Colonic mucosa (tissue), 4 donors: Measurements from ENCODE around the gene SPDYE2B. TPM values are rescaled to one million over a fixed set of nuclear protein-coding genes. Genes with fewer than 3 reads are reported as not detected.
"Not testable (repeated sequence)": the region's sequence is repeated elsewhere in the genome, so short reads cannot be mapped to it uniquely, and the experiment has no call there.

ENCODE experiments used
- DNase-seq: peaks from one replicate; pipeline ENCODE4 v3.0.0-alpha.2; 2020
- H3K27ac ChIP-seq: fragments of 200-600 bp; one replicate; pipeline ENCODE4 v1.8.0; 2021
- H3K27me3 ChIP-seq: fragments of 200-600 bp; one replicate; pipeline ENCODE4 v1.8.0; 2021
- H3K36me3 ChIP-seq: fragments of 200-600 bp; one replicate; pipeline ENCODE4 v1.8.0; 2021
- H3K4me1 ChIP-seq: fragments of 200-600 bp; one replicate; pipeline ENCODE4 v1.8.0; 2021; ENCODE audit warnings: mild to moderate bottlenecking
- H3K4me3 ChIP-seq: fragments of 200-600 bp; one replicate; pipeline ENCODE4 v1.8.0; 2021
- H3K9ac ChIP-seq, 2 donors: one replicate each; pipeline ENCODE4 v1.7.0; 2013; ENCODE audit warnings: control low read depth in 2 of 2, low read depth in 2 of 2, low read length in 2 of 2
- H3K9me3 ChIP-seq: fragments of 200-600 bp; one replicate; pipeline ENCODE4 v1.8.0; 2021
- intact Hi-C: fragments of 100-400 bp; cut with DNase I; formaldehyde crosslinking; loops from one replicate; pipeline ENCODE4 v1.14.1; 2022
- total RNA-seq, 2 donors: library from RNA; stranded (reverse); fragmentation: NEBNext Ultra II Directional in 1 of 2; extraction: Animal tissue kit (Norgen Biotek cat#: 25700) in 1 of 2; gene quantifications; one replicate each; pipeline ENCODE4 v1.2.1, GENCODE V29; 2021
- donor health status: healthy.
- donor health status: DM: no; HTN: no; CAD: no.
- donor health status: DM: no; HTN: no; CAD: no.

Gene SPDYE2B
- total RNA-seq, 2 donors from 2014 or later, result not detected

- H3K4me3 ChIP-seq, H3K27ac ChIP-seq: not testable (repeated sequence)
These were observed 21.8 kb downstream of the SPDYE2B start for GRCh38 chr7:102671956-102672307.

GRCh38 chr7:102673447-102674067 is 23.4 kb downstream of the SPDYE2B start:
- H3K4me1 ChIP-seq, H3K27ac ChIP-seq, DNase-seq, H3K36me3 ChIP-seq, H3K9ac ChIP-seq, H3K27me3 ChIP-seq, H3K4me3 ChIP-seq, intact Hi-C loops, H3K9me3 ChIP-seq: not testable (repeated sequence)

More at GRCh38 chr7:102671956-102672307, 21.8 kb downstream of the SPDYE2B start:
- H3K36me3 ChIP-seq, H3K27me3 ChIP-seq, H3K4me1 ChIP-seq, intact Hi-C loops, DNase-seq, H3K9me3 ChIP-seq, H3K9ac ChIP-seq: not testable (repeated sequence)

- intact Hi-C loops, H3K27ac ChIP-seq, H3K4me3 ChIP-seq, H3K27me3 ChIP-seq, H3K36me3 ChIP-seq, H3K9ac ChIP-seq, DNase-seq, H3K9me3 ChIP-seq, H3K4me1 ChIP-seq: not testable (repeated sequence)
These were observed 25.4 kb downstream of the SPDYE2B start for GRCh38 chr7:102675545-102675944.

- H3K36me3 ChIP-seq, H3K9ac ChIP-seq, H3K4me1 ChIP-seq, H3K27ac ChIP-seq, H3K27me3 ChIP-seq, H3K4me3 ChIP-seq, H3K9me3 ChIP-seq, intact Hi-C loops, DNase-seq: not testable (repeated sequence)
These were observed 30.7 kb downstream of the SPDYE2B start for GRCh38 chr7:102680780-102681179.

GRCh38 chr7:102682560-102682959 is 32.4 kb downstream of the SPDYE2B start:
- intact Hi-C loops, DNase-seq, H3K27me3 ChIP-seq, H3K9me3 ChIP-seq, H3K36me3 ChIP-seq, H3K4me3 ChIP-seq, H3K27ac ChIP-seq, H3K4me1 ChIP-seq, H3K9ac ChIP-seq: not testable (repeated sequence)

GRCh38 chr7:102688299-102689036 is 38.3 kb downstream of the SPDYE2B start:
- H3K27ac ChIP-seq, H3K9me3 ChIP-seq, H3K4me3 ChIP-seq, H3K4me1 ChIP-seq, DNase-seq, H3K27me3 ChIP-seq, H3K36me3 ChIP-seq, intact Hi-C loops, H3K9ac ChIP-seq: not testable (repeated sequence)

- H3K9me3 ChIP-seq, intact Hi-C loops, H3K4me3 ChIP-seq, H3K4me1 ChIP-seq, H3K36me3 ChIP-seq, DNase-seq, H3K9ac ChIP-seq, H3K27me3 ChIP-seq, H3K27ac ChIP-seq: not testable (repeated sequence)
These were observed 39.5 kb downstream of the SPDYE2B start for GRCh38 chr7:102689436-102690282.

GRCh38 chr7:102690602-102691001 is 40.5 kb downstream of the SPDYE2B start:
- H3K27me3 ChIP-seq, DNase-seq, H3K4me3 ChIP-seq, H3K9me3 ChIP-seq, H3K9ac ChIP-seq, intact Hi-C loops, H3K36me3 ChIP-seq, H3K27ac ChIP-seq, H3K4me1 ChIP-seq: not testable (repeated sequence)

GRCh38 chr7:102694008-102694407 is 43.9 kb downstream of the SPDYE2B start:
- H3K4me1 ChIP-seq, H3K4me3 ChIP-seq, H3K9ac ChIP-seq, intact Hi-C loops, H3K36me3 ChIP-seq, H3K27ac ChIP-seq, H3K27me3 ChIP-seq, DNase-seq, H3K9me3 ChIP-seq: not testable (repeated sequence)

GRCh38 chr7:102695033-102695552 is 45.0 kb downstream of the SPDYE2B start:
- H3K9me3 ChIP-seq, H3K36me3 ChIP-seq, intact Hi-C loops, H3K9ac ChIP-seq, H3K27ac ChIP-seq, DNase-seq, H3K27me3 ChIP-seq, H3K4me3 ChIP-seq, H3K4me1 ChIP-seq: not testable (repeated sequence)

- H3K27me3 ChIP-seq, H3K36me3 ChIP-seq, H3K9me3 ChIP-seq, H3K9ac ChIP-seq, H3K27ac ChIP-seq, H3K4me1 ChIP-seq, DNase-seq, H3K4me3 ChIP-seq, intact Hi-C loops: not testable (repeated sequence)
These were observed 45.9 kb downstream of the SPDYE2B start for GRCh38 chr7:102696009-102696408.

- H3K9me3 ChIP-seq, H3K27ac ChIP-seq, H3K9ac ChIP-seq, H3K27me3 ChIP-seq, DNase-seq, intact Hi-C loops, H3K4me1 ChIP-seq, H3K4me3 ChIP-seq, H3K36me3 ChIP-seq: not testable (repeated sequence)
These were observed 47.8 kb downstream of the SPDYE2B start for GRCh38 chr7:102697642-102698512.
